Measurements from ENCODE around the gene FZR1.

FZR1 gene

DNA sequence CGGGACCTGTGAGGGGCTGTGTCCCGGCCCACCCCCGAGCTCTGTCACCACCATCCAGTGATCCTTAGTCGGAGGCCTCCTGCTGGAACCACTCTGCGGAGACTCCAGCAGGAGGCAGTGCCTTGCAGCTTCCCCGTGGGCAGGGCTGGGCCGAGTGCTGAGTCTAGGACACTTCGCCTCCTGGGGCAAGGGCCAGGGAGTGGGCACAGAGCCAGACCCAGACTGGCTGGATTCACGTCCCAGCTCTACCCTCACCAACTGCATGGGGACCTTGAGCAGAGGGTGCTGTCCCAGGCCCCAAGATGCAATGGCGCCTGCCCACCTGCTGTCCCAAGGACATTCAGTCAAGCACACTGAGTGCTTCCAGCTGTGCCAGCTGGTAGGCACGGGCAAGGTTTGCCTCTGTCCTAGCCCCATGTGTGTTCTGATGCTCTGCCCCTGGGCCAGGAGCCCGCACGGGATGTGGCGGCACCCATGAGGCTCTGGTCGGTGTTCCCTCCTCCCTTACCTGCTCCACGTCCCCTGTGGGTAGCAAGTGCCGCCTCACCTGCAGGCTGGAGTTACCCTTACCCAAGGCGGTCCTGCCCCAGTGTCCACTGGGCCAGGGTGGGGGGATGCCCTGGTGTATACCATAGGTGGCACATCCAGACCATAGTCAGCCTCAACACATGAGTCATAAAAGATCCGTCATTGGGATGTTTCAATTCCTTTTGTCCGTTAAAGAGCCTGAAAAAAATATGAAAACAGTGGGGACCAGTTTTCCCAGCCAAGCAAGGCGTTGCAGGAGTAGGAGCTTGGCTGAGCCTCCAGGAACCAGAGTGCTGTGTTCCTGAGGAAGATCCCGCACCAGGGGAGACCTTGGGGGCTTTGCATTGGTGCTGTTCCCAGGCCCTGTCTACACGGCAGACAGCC, 7.4 kb downstream of the FZR1 start:
- DNase-seq (ENCODE audit: low read depth in 2 of 2, low spot score in 1 of 2) = no peak

GRCh38 chr19:3514930-3515329, 8.8 kb downstream of the FZR1 start:
- DNase-seq (ENCODE audit: low read depth in 2 of 2, low spot score in 1 of 2) = no peak

GRCh38 chr19:3515891-3516422, 9.8 kb downstream of the FZR1 start:
- no peak for DNase-seq (ENCODE audit: low read depth in 2 of 2, low spot score in 1 of 2)

DNA sequence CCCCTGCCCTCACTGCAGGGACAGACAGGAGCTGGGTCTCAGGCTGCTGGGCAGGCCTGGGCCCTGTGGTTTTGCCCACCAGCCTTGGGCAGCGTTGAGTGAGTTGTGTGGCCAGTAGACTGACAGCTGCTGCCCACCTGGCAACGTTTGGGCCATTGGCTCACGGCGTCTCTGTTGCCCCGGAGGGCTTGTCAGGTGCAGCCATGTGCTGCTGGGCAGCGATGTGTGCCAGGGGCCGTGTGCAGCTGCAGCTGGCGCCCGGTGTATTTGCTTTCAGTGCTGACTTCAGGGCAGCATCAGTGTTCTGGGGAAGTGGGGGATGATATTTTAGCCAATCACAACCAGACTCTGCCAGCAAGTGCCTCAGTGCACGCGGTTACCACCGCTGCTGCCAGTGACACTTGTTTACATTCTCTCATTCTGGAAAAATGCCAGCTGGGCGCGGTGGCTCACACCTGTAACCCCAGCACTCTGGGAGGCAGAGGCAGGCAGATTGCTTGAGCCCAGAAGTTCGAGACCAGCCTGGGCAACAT, 10.6 kb downstream of the FZR1 start:
- no peak for DNase-seq (ENCODE audit: low read depth in 2 of 2, low spot score in 1 of 2)

GRCh38 chr19:3517638-3518037, 11.5 kb downstream of the FZR1 start:
- DNase-seq (ENCODE audit: low read depth in 2 of 2, low spot score in 1 of 2) = no peak

GRCh38 chr19:3518255-3518654, 12.1 kb downstream of the FZR1 start:
- no peak for DNase-seq (ENCODE audit: low read depth in 2 of 2, low spot score in 1 of 2)

- no peak for DNase-seq (ENCODE audit: low read depth in 2 of 2, low spot score in 1 of 2)
These were observed 12.5 kb downstream of the FZR1 start for GRCh38 chr19:3518659-3519058.

GRCh38 chr19:3519126-3519525, 13.0 kb downstream of the FZR1 start:
- DNase-seq (ENCODE audit: low read depth in 2 of 2, low spot score in 1 of 2) = no peak

GRCh38 chr19:3520166-3521103, 14.3 kb downstream of the FZR1 start:
- DNase-seq (ENCODE audit: low read depth in 2 of 2, low spot score in 1 of 2) = no peak

DNA sequence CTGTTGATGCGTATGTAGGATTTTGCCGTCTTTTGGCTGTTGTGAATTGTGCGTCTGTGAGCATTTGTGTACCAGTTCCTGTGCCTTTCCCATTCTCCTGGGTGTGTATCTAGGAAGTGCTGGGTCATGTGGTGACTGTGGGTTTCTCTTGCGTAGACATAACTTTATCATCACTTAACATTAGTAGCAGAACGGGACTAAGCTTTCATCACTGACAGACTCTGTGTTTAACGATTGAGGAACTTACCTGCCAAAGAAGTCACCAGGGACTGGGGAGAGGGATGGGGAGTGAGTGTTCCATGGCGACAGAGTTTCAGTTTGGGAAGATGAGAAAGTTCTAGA, 15.0 kb downstream of the FZR1 start:
- DNase-seq (ENCODE audit: low read depth in 2 of 2, low spot score in 1 of 2) = no peak

DNA sequence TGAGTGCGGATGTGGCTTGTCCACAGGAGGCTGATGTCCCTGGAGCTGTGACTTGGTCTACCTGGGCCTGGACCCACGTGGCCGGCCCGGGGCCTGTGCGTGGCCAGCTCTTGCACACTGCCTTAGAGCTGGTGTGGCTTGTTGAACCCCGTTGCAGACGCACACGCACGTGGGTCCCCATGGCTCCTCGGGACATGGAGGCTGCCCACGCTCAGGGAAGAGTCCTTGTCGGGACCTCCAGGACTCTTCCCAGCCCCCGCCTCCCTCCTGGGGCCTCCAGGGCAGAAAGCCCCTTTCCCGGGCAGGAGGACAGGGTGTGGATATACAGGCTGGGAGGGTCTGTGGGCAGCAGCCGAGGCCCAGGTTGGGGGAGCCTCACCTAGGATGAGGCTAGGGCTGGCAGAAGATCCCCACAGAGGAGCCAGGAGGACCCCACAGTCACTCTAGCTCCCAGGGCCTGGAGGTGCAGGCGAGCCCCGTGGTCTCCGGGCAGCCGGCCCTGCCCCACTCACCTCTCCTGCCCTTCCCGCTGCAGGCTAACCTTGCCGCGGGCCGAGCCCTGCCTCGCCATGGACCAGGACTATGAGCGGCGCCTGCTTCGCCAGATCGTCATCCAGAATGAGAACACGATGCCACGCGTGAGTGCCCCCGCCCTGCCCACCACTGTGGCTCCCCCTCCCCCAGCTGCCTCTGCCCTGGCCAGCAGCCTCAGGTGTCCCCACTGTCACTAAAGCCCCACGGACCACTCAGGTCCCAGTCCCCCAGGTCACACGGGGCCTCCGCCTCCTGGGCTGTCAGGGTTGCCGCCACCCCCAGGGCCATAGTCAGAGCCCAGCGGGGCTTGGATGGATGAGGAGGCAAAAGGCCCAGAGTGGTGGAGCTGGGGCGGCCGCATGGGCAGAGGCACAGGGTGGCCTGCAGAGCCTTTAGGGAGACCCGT, 16.6 kb downstream of the FZR1 start:
- no peak for DNase-seq (ENCODE audit: low read depth in 2 of 2, low spot score in 1 of 2)

DNA sequence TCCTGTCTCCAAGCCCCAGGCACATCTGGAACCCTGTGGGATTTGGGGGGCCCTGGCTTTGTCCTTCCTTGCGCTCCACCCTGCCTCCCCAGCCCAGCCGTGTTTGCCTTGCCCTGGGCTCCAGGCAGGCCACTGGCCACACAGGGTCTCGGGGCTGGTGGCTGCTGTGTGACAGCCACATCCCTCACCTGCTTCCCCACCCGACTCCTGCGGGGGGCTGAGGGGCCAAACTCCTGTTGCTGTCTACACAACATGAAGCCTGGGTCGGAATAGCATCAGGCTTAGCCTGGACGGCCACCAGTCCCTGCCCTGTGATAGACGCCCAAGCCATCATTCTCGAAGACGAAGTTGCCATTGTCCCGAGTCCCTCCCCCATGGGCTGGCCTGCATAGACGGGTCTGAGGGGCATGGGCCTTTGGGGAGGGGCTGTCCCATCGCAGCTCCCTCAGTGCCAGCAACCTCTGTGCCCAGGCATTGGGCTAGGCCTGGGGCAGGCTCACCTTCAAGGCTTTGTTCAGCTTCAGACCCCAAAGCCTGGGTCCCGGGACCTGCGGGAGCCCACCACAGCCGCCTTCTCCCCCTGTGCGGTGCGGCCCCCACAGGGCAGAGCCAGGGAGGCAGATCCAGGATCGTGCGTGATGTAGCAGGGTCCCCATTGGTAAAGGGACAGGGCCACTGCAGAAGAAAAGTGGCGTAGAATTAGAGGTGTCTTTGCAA, 17.4 kb downstream of the FZR1 start:
- no peak for DNase-seq (ENCODE audit: low read depth in 2 of 2, low spot score in 1 of 2)

- DNase-seq (ENCODE audit: low read depth in 2 of 2, low spot score in 1 of 2) = no peak
These were observed 18.1 kb downstream of the FZR1 start for GRCh38 chr19:3524078-3524842.

GRCh38 chr19:3524904-3525451, 18.9 kb downstream of the FZR1 start:
- DNase-seq (ENCODE audit: low read depth in 2 of 2, low spot score in 1 of 2) = no peak

DNA sequence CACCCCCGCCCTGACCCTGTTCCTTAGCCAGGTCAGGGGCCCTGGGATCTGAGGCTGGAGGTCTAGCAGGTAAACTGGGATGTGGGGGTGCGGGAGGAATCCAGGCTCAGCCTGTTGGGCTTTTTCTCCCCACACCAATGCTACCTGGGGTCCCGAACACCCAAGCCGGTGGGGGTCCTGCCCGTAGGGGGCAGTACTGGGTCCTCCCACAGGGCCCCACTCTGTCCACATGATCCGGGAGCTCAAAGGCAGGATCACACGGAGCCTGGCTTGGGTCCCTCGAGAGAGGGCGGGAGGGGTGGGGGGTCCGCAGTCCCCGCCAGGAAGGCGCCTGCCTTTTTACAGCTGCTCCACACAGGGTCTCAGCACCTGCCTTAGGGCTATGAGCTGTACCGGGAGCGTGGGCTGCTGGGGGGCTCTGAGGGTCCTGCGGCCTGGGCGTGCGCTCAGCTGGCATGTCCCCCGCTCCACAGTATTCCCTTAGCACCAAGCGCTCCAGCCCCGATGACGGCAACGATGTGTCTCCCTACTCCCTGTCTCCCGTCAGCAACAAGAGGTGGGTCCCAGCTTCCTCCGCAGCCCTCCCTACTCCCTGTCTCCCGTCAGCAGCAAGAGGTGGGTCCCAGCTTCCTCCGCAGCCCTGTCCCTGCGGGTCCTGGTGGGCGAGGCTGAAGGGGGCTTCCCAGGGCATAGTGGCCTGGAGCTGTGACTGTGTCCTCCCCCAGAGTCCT, 20.6 kb downstream of the FZR1 start:
- DNase-seq (ENCODE audit: low read depth in 2 of 2, low spot score in 1 of 2) = no peak

DNA sequence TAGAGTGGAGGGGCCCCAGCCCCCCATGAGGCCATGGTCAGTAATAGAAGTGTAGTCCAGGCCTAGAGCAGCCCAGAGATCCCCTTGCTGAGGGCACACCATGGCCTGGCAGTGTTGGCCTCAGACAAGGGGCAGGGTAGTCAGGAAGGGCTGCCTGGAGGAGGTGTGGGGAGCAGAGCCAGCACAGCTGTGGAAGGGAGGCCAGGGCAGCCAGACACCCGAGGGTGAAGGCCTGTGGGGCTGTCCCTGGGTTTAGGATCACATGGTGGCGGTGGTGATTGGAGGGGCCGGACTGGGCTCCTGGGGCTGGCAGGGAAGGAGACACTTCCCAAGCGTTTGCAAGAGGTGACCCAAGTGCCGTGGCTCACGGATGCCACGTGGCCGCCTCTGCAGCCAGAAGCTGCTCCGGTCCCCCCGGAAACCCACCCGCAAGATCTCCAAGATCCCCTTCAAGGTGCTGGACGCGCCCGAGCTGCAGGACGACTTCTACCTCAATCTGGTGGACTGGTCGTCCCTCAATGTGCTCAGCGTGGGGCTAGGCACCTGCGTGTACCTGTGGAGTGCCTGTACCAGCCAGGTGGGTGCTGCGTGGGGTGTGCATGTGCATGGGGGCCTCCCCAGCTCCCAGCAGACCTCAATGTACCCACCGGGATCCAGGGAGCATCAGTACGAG, 21.3 kb downstream of the FZR1 start:
- DNase-seq (ENCODE audit: low read depth in 2 of 2, low spot score in 1 of 2) = no peak

GRCh38 chr19:3528080-3528479, 22.0 kb downstream of the FZR1 start:
- no peak for DNase-seq (ENCODE audit: low read depth in 2 of 2, low spot score in 1 of 2)
